GM20000 (cell line): ENCODE results near the gene TET3.
A peak's percentile ranks its signal among the peaks of the same experiment; 100 is the strongest.

Source experiments
- DNase-seq: peaks from one replicate; pipeline ENCODE4 v3.0.0; 2012; ENCODE audit warnings: low spot score
- TF ChIP-seq, protein P1 (sequence below): IDR thresholded peaks from 2 replicates; pipeline ENCODE4 v1.5.1; 2012; ENCODE audit warnings: mild to moderate bottlenecking, control low read depth; ENCODE audit errors: extremely low read depth, missing control alignments

TET3 gene

DNA sequence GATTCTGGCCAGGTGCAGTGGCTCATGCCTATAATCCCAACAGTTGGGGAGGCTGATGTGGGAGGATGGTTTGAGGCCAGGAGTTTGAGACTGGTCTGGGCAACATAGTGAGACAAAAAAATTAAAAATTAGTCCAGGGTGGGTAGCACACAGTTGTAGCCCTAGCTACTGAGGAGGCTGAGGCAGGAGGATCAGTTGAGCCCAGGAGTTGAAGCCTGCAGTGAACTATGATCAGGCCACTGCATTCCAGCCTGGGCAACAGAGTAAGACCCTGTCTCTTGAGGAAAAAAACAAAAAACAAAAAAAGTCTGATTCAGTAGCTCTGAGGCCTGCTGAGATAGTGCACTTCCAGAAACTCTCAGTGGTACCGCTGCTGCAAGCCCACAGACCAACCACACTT is 7.9 kb upstream of the TET3 start:
- TF ChIP-seq, protein P1, sequence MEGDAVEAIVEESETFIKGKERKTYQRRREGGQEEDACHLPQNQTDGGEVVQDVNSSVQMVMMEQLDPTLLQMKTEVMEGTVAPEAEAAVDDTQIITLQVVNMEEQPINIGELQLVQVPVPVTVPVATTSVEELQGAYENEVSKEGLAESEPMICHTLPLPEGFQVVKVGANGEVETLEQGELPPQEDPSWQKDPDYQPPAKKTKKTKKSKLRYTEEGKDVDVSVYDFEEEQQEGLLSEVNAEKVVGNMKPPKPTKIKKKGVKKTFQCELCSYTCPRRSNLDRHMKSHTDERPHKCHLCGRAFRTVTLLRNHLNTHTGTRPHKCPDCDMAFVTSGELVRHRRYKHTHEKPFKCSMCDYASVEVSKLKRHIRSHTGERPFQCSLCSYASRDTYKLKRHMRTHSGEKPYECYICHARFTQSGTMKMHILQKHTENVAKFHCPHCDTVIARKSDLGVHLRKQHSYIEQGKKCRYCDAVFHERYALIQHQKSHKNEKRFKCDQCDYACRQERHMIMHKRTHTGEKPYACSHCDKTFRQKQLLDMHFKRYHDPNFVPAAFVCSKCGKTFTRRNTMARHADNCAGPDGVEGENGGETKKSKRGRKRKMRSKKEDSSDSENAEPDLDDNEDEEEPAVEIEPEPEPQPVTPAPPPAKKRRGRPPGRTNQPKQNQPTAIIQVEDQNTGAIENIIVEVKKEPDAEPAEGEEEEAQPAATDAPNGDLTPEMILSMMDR = no peak
- no peak for DNase-seq

DNA sequence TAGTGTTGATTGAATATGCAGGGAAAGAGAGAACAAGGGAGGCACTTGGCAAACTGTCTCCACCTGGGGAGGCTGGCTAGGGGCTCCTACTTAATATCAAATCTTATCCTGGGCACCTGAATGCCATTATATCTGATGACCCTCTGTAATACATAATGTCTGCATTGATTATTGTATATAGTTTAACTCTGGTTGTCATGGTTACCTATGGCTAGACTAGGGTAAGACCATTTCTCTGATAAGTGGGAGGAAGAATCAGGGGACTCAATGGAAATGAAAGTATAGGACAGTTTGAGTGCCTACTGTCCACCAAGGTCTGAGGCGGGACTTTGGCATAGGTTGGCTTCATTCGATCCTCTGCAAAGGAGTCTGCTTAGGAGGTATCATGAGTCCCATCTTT is 7.2 kb upstream of the TET3 start:
- TF ChIP-seq, protein P1 = no peak
- no peak for DNase-seq

DNA sequence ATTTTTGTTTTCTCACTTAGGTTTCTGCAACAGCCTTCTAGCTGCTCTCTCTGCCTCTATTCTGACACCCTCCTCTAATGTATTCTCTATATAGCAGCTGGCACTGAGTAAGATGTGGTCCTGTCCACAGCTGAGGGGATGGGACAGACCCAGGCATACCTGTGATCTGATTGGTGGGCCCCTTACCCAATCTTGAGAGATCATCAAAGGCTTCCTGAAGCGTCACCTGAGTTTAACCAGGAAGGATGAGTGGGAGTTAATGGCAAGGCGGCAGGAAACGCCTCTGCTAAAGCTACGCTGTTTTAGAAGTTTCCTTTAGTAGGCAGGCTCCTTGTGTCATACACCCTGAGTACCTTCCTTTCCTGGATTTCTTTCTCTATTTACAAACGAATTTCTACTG is 5.7 kb upstream of the TET3 start:
- TF ChIP-seq, protein P1 = no peak

DNA sequence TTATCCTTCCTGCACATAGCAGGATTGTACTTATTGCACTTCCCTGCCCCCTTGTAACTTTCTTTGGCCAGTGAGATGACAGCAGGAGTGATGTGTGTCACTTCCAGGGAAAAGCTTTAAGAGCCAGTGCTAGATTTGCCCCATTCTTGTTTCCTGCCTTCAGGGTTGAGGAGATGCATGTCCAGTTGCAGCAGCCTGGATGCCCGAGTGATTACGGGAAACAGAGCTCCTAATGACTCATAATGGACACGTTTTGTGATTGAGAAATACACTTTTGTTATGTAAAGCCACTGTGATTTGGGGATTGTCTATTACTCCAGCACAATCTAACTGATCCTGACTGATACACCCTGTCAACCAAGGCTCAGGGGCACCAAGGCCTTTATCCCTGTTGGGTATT is 5.0 kb upstream of the TET3 start:
- DNase-seq = no peak

More for the DNA sequence above, 5.7 kb upstream of the TET3 start:
- peak; percentile 66 for DNase-seq

DNA sequence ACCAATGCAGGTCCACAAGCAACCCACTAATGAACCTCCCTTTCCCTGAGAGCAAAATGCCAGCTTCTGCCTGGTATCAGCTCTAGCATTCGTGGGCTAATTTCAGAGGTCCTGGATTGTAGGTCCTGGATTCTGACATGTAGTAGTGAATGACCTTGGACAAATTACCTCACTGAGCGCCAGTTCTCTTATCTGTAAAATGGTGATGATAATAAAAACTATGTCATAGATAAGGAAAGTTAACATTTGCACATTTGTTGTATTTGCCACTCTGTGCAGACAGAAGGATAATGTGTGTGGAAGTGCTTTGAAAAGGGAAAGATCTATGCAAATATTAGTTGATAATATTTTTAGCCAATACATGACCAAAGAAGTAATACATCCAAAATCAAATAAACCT is 4.1 kb upstream of the TET3 start:
- TF ChIP-seq, protein P1 = no peak

More for the DNA sequence above, 5.0 kb upstream of the TET3 start:
- TF ChIP-seq, protein P1 = no peak

DNA sequence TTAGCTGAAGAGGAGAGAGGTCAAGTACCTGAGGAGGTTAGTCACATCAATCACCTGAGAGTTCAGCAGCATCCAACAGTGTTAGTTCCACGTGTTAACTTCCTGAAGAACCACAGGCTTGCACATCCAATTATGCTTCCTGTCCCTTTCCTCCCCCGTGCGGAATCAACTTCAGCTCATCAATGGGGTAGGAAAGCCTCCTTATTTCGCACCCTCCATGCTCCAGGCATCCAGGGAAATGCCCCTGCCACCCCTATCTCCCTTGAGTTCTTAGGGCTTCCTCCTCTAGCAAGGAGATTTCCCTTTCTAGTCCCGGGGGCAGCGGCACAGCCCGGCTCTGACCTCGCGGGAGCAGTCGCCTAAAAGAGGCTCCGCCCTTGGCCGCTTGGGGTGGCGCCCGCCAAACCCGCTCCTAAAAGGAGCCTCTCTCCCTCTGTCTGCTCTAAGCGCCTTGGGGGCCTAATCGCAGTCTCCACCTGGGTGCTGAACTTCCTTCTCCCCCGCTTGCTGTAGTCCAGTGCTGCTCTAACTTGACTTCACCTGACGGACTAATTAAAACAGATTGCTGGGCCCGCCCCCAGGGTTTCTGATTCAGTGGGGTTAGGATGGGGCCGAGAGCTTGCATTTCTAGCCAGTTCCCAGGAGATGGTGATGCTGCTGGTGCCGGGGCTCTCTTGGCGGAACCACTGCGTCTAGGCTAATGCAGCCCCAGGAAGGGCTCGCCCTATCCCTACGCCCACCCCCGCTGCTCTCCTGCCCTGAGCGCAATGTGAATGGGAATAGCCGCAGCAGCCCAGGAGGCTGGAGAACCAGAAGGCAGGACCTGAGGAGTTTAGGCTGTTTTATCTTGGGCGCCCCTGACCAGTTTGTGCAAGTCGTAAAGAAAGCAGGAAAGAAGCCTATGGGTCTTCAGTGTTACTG is 3.4 kb upstream of the TET3 start:
- TF ChIP-seq, protein P1 = no peak
- peak; percentile 74 for DNase-seq

More for the DNA sequence above, 4.1 kb upstream of the TET3 start:
- no peak for DNase-seq

DNA sequence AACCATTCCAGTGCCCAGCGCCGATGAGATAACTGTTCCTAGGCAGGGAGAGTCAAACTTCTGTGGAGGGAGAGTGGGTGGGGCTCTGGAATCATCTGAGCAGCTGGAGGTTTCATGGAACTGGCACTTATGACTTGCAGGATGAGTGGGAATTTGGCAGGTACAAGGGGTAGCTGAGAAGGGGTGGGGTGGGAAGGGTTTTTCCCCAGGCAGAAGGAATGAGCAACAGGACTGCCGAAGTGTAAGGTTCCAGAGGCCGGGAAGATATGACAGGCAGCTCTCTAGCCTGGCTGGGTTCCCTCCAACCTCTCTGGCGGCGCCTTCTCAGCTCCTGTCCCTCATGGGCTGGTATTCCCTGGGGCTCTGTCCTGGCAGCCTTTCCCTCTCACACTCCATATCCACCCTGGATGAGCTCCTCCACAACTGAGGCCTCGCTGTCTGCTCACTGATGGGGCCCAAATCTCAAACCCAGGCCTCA is 2.5 kb upstream of the TET3 start:
- TF ChIP-seq, protein P1 = no peak
- no peak for DNase-seq
